HEK293T (cell line): ENCODE measurements around the gene FRMD4B.

Experiments
- CTCF ChIA-PET: fragments of 350-600 bp; formaldehyde crosslinking; extraction: SDS; loops from one replicate; lab custom pipeline; 2021; ENCODE audit warnings: antibody characterized with exemption, inconsistent platforms; lab: Yijun Ruan, JAX
- POLR2A ChIA-PET: fragments of 350-600 bp; formaldehyde crosslinking; extraction: SDS; loops from one replicate; lab custom pipeline; 2020; ENCODE audit warnings: antibody characterized with exemption, inconsistent platforms; lab: Yijun Ruan, JAX
- DNase-seq: peaks from one replicate; pipeline ENCODE4 v3.0.0; 2012; ENCODE audit warnings: mixed read lengths; ENCODE audit errors: extremely low spot score
- ARNT ChIP-seq: fragments of 450-650 bp; IDR thresholded peaks from 2 replicates; pipeline ENCODE4 v1.6.1; 2017; ENCODE audit warnings: mild to moderate bottlenecking
- BHLHE40 ChIP-seq: fragments of 450-650 bp; IDR thresholded peaks from 2 replicates; pipeline ENCODE4 v1.6.1; 2016; ENCODE audit warnings: mild to moderate bottlenecking, moderate library complexity, borderline replicate concordance
- CTBP1 ChIP-seq: fragments of 450-650 bp; IDR thresholded peaks from 2 replicates; pipeline ENCODE4 v1.6.1; 2016; ENCODE audit warnings: borderline replicate concordance
- ELF4 ChIP-seq: fragments of 450-650 bp; IDR thresholded peaks from 2 replicates; pipeline ENCODE4 v1.6.1; 2017; ENCODE audit warnings: antibody characterized with exemption
- FOXA1 ChIP-seq: fragments of 450-650 bp; IDR thresholded peaks from 2 replicates; pipeline ENCODE4 v1.6.1; 2016; ENCODE audit warnings: mild to moderate bottlenecking
- FOXK2 ChIP-seq: fragments of 450-650 bp; IDR thresholded peaks from 2 replicates; pipeline ENCODE4 v1.6.1; 2016; ENCODE audit warnings: mild to moderate bottlenecking
- FOXM1 ChIP-seq: fragments of 450-650 bp; IDR thresholded peaks from 2 replicates; pipeline ENCODE4 v1.6.1; 2017; ENCODE audit warnings: mild to moderate bottlenecking, borderline replicate concordance
- HDGF ChIP-seq: fragments of 450-650 bp; IDR thresholded peaks from 2 replicates; pipeline ENCODE4 v1.6.1; 2017; ENCODE audit warnings: antibody characterized with exemption, borderline replicate concordance
- L3MBTL2 ChIP-seq: fragments of 450-650 bp; conservative IDR thresholded peaks from 2 replicates; pipeline ENCODE4 v1.6.1; 2016; ENCODE audit warnings: mild to moderate bottlenecking
- LEF1 ChIP-seq: fragments of 450-650 bp; IDR thresholded peaks from 2 replicates; pipeline ENCODE4 v1.6.1; 2017; ENCODE audit warnings: mild to moderate bottlenecking, borderline replicate concordance
- NFRKB ChIP-seq: fragments of 450-650 bp; IDR thresholded peaks from 2 replicates; pipeline ENCODE4 v1.6.1; 2016; ENCODE audit warnings: mild to moderate bottlenecking, moderate library complexity
- SP1 ChIP-seq: fragments of 450-650 bp; IDR thresholded peaks from 2 replicates; pipeline ENCODE4 v1.6.1; 2017
- SUZ12 ChIP-seq: fragments of 450-650 bp; IDR thresholded peaks from 2 replicates; pipeline ENCODE4 v1.6.1; 2016; ENCODE audit warnings: mild to moderate bottlenecking
- TARDBP ChIP-seq: fragments of 450-650 bp; IDR thresholded peaks from 2 replicates; pipeline ENCODE4 v1.6.1; 2016
- ZNF384 ChIP-seq: fragments of 450-650 bp; IDR thresholded peaks from 2 replicates; pipeline ENCODE4 v1.6.1; 2016
- TF ChIP-seq, protein P1 (sequence below): fragments of 450-650 bp; IDR thresholded peaks from 2 replicates; pipeline ENCODE4 v1.6.1; 2016

The FRMD4B gene

DNA sequence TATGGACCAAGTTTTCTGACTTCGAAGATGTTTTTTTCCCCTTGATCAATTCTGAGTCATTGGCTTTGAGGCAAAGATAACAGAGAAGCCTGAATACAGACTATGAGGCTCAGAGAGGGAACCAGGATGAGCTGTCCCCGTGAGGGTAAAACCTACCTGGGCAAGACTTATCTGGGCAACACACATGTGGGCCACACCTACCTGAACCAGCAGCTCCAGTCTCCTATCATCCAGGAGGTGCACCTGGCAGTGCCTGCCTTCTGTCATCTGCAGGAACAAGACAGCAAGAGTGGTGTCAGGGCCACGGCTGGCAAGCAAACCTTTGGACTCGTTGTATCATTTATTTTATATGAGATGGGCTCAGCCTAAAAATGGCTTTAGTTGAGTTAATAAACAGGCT is 72.6 kb downstream of the FRMD4B start:
- ChIA-PET CTCF (interaction anchor here (0.6 kb wide), 1 partner anchor 578 kb away, joined by 3 read pairs; no protein-coding TSS in a partner anchor), POLR2A (no interaction called here)
- DNase-seq = no peak
- TF ChIP-seq LEF1 = no peak
- TF ChIP-seq ARNT = no peak
- no peak for TF ChIP-seq BHLHE40
- TF ChIP-seq HDGF = no peak
- TF ChIP-seq CTBP1 = no peak
- TF ChIP-seq ELF4 = no peak
- TF ChIP-seq NFRKB = no peak
- TF ChIP-seq L3MBTL2 = no peak
- no peak for TF ChIP-seq SUZ12
- no peak for TF ChIP-seq ZNF384
- no peak for TF ChIP-seq TARDBP
- TF ChIP-seq FOXK2 = no peak
- no peak for TF ChIP-seq FOXM1
- no peak for TF ChIP-seq SP1
- no peak for TF ChIP-seq FOXA1
- TF ChIP-seq, protein P1, sequence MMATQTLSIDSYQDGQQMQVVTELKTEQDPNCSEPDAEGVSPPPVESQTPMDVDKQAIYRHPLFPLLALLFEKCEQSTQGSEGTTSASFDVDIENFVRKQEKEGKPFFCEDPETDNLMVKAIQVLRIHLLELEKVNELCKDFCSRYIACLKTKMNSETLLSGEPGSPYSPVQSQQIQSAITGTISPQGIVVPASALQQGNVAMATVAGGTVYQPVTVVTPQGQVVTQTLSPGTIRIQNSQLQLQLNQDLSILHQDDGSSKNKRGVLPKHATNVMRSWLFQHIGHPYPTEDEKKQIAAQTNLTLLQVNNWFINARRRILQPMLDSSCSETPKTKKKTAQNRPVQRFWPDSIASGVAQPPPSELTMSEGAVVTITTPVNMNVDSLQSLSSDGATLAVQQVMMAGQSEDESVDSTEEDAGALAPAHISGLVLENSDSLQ = no peak

DNA sequence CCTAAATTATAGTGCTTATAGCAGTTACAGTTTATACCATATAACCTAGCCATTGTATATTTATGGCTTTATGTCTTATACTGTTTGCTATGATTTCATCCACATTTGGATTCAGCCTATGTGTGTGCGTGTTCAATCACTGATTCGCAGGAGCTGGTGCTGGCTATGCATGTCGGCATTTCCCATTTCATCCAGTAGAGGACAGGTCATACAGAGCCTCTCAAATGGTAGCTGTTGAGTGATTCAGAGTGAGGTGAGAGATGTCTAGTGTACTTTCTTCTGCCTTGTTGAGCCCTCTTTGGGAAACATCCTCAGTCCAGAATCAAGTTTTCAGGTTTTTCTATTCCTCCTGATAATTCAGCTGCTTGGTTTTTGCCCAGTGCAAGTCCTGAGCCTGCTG is 76.1 kb downstream of the FRMD4B start:
- ChIA-PET POLR2A (no interaction called here), CTCF (interaction anchor here (0.6 to 1.6 kb wide), 13 partner anchors 12 to 359 kb away, joined by 3 to 11 read pairs (median 6); no protein-coding TSS in a partner anchor)
- peak; percentile 28 for DNase-seq
- TF ChIP-seq NFRKB = no peak
- TF ChIP-seq FOXM1 = no peak
- TF ChIP-seq L3MBTL2 = no peak
- TF ChIP-seq FOXA1 = no peak
- TF ChIP-seq HDGF = no peak
- TF ChIP-seq FOXK2 = no peak
- TF ChIP-seq ZNF384 = no peak
- TF ChIP-seq TARDBP = no peak
- no peak for TF ChIP-seq SP1
- TF ChIP-seq BHLHE40 = no peak
- no peak for TF ChIP-seq ARNT
- TF ChIP-seq ELF4 = no peak
- TF ChIP-seq LEF1 = no peak
- TF ChIP-seq CTBP1 = no peak
- TF ChIP-seq, protein P1 = no peak
- no peak for TF ChIP-seq SUZ12

DNA sequence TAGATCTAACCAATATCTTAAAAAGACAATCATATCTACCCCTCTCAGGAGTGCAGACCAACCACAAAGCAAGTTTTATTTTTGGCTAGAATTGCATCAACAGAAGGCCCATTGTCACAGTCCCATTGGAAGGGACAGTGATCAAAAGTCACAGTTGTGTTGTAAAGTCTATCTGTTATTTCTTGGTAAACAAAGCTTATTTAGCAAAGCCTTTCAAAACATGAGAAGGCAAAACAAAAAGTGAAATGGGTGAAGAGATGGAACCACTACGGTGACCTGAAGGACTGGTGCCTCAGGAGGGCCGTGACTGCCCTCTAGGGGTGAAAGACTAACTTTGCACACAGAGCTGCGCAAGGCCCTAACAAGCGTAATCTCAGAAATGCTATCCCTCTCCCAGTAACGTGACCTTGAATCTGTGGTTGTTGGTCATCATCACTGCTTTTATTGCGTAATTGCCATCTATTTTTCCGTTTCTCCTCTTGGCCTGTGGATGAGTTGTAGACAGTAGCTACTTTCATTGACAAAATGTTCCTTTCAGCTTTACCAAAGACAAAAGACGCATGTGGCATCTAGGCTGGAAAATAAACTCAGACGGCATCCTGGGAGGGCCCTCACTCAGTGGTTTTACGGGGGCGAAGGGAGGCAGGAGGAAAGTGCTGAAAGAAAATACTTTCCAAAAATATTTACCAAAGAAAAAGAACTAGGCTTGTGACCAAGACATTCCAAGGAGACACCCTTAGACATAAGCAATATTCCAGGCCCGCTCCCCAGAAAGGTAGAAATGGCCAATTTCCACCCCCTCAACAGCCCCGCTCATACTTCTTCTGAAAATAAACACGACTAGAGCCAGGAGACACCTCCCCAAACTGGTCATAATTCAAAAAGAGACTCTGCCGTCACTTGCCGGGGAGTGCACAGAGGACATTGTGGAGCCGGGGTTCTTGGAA is 79.4 kb downstream of the FRMD4B start:
- POLR2A ChIA-PET = no interaction called here
- TF ChIP-seq ELF4 (no peak), LEF1 (no peak), HDGF (no peak), ZNF384 (no peak), BHLHE40 (no peak), L3MBTL2 (no peak), NFRKB (no peak), FOXA1 (no peak), ARNT (no peak), FOXK2 (no peak), SUZ12 (no peak), CTBP1 (no peak), FOXM1 (no peak), TARDBP (no peak), SP1 (no peak)
- TF ChIP-seq, protein P1 = no peak
- peak; percentile 76 for DNase-seq
- CTCF ChIA-PET = interaction anchor here (0.6 to 2.9 kb wide), 20 partner anchors 18 to 1613 kb away, joined by 3 to 39 read pairs (median 5); no protein-coding TSS in a partner anchor

DNA sequence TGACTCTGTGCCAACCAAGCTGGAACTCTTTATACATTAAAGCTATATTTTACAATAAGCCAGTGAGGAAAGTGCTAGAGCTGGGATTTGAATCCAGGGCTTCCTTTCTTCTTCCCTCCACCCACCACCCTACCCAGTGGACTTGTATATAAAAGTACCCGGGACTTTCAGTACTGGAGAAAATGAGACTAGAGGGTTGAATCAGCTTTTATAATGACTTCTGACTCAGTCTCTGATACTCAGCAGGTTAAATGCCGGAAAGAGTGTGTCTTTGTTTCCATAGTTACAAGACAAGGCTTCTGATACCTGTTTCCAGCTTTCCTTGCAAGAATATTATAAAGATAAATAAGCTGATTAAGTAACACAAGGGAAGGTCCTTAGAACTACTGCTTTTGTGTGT is 80.9 kb downstream of the FRMD4B start:
- ChIA-PET POLR2A (no interaction called here), CTCF (interaction anchor here (0.7 to 2.9 kb wide), 5 partner anchors 92 to 263 kb away, joined by 3 to 39 read pairs (median 4); no protein-coding TSS in a partner anchor)
- DNase-seq = no peak
- TF ChIP-seq FOXM1 (no peak), SUZ12 (no peak), SP1 (no peak), LEF1 (no peak)

DNA sequence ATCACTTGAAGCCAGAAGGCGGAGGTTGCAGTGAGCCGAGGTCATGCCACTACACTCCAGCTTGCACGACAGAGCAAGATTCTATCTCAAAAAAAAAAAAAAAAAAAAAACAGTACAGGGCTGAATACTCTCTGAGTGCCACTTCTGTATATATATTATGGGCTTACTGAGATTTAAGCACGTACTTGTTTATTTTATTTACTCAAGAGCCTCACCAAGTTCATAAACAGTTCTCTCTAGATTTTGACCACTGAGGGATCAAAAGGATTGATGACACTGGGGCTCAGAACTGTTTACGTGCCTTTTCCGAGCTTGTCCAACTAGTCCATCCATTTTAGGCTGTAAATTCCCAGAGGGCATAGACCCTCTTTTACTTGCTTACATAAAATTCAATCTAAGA is 81.5 kb downstream of the FRMD4B start:
- ChIA-PET POLR2A (no interaction called here), CTCF (interaction anchor here (0.6 to 2.9 kb wide), 6 partner anchors 9 to 206 kb away, joined by 3 to 39 read pairs (median 4); no protein-coding TSS in a partner anchor)
- DNase-seq = no peak
- TF ChIP-seq SUZ12 (no peak), ZNF384 (no peak), NFRKB (no peak), LEF1 (no peak), FOXM1 (no peak), TARDBP (no peak), ELF4 (no peak), L3MBTL2 (no peak), BHLHE40 (no peak), HDGF (no peak), SP1 (no peak)

DNA sequence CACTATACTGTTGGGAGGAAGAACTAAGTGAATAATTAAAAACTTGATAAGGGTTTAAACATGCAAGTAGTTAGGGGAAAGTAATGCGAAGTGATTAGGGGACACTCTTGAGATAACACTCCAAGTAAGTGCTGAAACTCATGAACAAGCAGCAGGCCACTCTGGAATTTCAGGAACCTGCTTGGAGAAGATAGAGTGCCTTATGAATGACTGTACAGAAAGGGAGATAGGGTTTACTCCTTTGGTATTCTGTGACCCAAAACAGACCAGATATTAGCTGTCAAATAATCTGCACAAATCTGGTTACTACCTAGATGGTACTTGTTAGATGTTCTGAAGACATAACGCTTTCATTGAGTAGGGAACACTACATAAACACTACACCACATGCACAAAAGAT is 85.6 kb downstream of the FRMD4B start:
- ChIA-PET CTCF (interaction anchor here (0.7 to 1.7 kb wide), 3 partner anchors 17 to 155 kb away, joined by 3 to 6 read pairs (median 4); no protein-coding TSS in a partner anchor), POLR2A (no interaction called here)
- TF ChIP-seq HDGF = no peak
- no peak for TF ChIP-seq FOXM1
- TF ChIP-seq SP1 = no peak
- no peak for TF ChIP-seq ZNF384
- TF ChIP-seq L3MBTL2 = no peak
- no peak for TF ChIP-seq FOXK2
- no peak for TF ChIP-seq BHLHE40
- no peak for TF ChIP-seq NFRKB
- TF ChIP-seq, protein P1 = no peak
- no peak for TF ChIP-seq TARDBP
- TF ChIP-seq LEF1 = no peak
- TF ChIP-seq FOXA1 = no peak
- no peak for TF ChIP-seq ELF4
- TF ChIP-seq SUZ12 = no peak
- no peak for TF ChIP-seq CTBP1
- TF ChIP-seq ARNT = no peak
- no peak for DNase-seq
